ENCODE data around the gene AGRP.
"Not testable (repeated sequence)": the region's sequence is repeated elsewhere in the genome, so short reads cannot be mapped to it uniquely, and the experiment has no call there.

Gene AGRP

GRCh38 chr16:67489401-67490083 is 6.2 kb upstream of the AGRP start:
- Histone ChIP-seq H3K27me3 (no peaks in the 10 kb centered on the region), H3K4me3 (ENCODE audit: low read depth in 1 of 2, low read length in 1 of 2) (peak overlapping the region; percentile 46 to 60), H3K27ac (peak overlapping the region; percentile 94), H3K4me1 (ENCODE audit: control insufficient read depth in 1 of 2, insufficient read depth in 1 of 2, low read depth in 1 of 2, low read length in 1 of 2) (peaks cover 90 to 91% of the 10 kb centered on the region in 2 experiments), H3K9me3 (no peaks in the 10 kb centered on the region), H3K36me3 (peaks cover 8% of the 10 kb centered on the region)
- TF ChIP-seq CTCF (IDR thresholded peaks at IDR 0.05): no peak

GRCh38 chr16:67487561-67487960 is 4.2 kb upstream of the AGRP start:
- Histone ChIP-seq H3K36me3 (peaks cover 13% of the 10 kb centered on the region), H3K27ac (peak overlapping the region; percentile 94), H3K4me1 (ENCODE audit: control insufficient read depth in 1 of 2, insufficient read depth in 1 of 2, low read depth in 1 of 2, low read length in 1 of 2) (peaks cover 91 to 94% of the 10 kb centered on the region in 2 experiments), H3K4me3 (ENCODE audit: low read depth in 1 of 2, low read length in 1 of 2) (peak overlapping the region in 1 of 2 experiments; percentile 60)
- not testable (repeated sequence) for H3K9me3 ChIP-seq, H3K27me3 ChIP-seq

- H3K9me3 ChIP-seq: no peaks in the 10 kb centered on the region
- H3K27ac ChIP-seq: peak overlapping the region; percentile 94
- no peaks in the 10 kb centered on the region for H3K27me3 ChIP-seq
- peaks cover 91 to 94% of the 10 kb centered on the region in 2 experiments for H3K4me1 ChIP-seq (ENCODE audit: control insufficient read depth in 1 of 2, insufficient read depth in 1 of 2, low read depth in 1 of 2, low read length in 1 of 2)
- peak overlapping the region in 1 of 2 experiments; percentile 18 for H3K4me3 ChIP-seq (ENCODE audit: low read depth in 1 of 2, low read length in 1 of 2)
- H3K36me3 ChIP-seq: peaks cover 13% of the 10 kb centered on the region
- TF ChIP-seq CTCF (IDR thresholded peaks at IDR 0.05): no peak
Observed at GRCh38 chr16:67486805-67487204, 3.5 kb upstream of the AGRP start.

GRCh38 chr16:67483731-67484525 is 581 bp upstream of the AGRP start:
- H3K27me3 ChIP-seq: no peaks in the 10 kb centered on the region
- peaks cover 75 to 78% of the 10 kb centered on the region in 2 experiments for H3K4me1 ChIP-seq (ENCODE audit: control insufficient read depth in 1 of 2, insufficient read depth in 1 of 2, low read depth in 1 of 2, low read length in 1 of 2)
- no peak for TF ChIP-seq CTCF (IDR thresholded peaks at IDR 0.05)
- peak overlapping the region; percentile 13 for H3K27ac ChIP-seq
- no peak overlapping the region for H3K4me3 ChIP-seq (ENCODE audit: low read depth in 1 of 2, low read length in 1 of 2)
- H3K36me3 ChIP-seq: peaks cover 13% of the 10 kb centered on the region
- H3K9me3 ChIP-seq: no peaks in the 10 kb centered on the region

GRCh38 chr16:67482233-67482924 is 968 bp downstream of the AGRP start:
- peak overlapping the region; percentile 99 for H3K27ac ChIP-seq
- H3K4me1 ChIP-seq (ENCODE audit: control insufficient read depth in 1 of 2, insufficient read depth in 1 of 2, low read depth in 1 of 2, low read length in 1 of 2): peaks cover 75% of the 10 kb centered on the region in 2 experiments
- TF ChIP-seq CTCF (IDR thresholded peaks at IDR 0.05): no peak

More at GRCh38 chr16:67482233-67482924, 968 bp downstream of the AGRP start:
- peak overlapping the region; percentile 98 for H3K4me3 ChIP-seq (ENCODE audit: low read depth in 1 of 2, low read length in 1 of 2)
- H3K27me3 ChIP-seq: no peaks in the 10 kb centered on the region
- H3K36me3 ChIP-seq: peaks cover 22% of the 10 kb centered on the region
- H3K9me3 ChIP-seq: no peaks in the 10 kb centered on the region
